Body of pancreas (tissue), 4 donors: ENCODE results near the gene STRIP1.

Experiments
- POLR2A ChIP-seq, 3 donors: fragments of 450-650 bp; IDR thresholded peaks; one replicate each; pipeline ENCODE4 v1.6.1; 2016; ENCODE audit warnings: antibody characterized with exemption in 3 of 3, mild to moderate bottlenecking in 2 of 3
- TF ChIP-seq, protein P1 (sequence below), 7 experiments: fragments of 450-650 bp in 4 of 7; fragments of 200-600 bp in 3 of 7; sonication (generic) in 3 of 7; IDR thresholded peaks; one replicate each; pipeline ENCODE4 v1.5.1; 2016 to 2019; ENCODE audit warnings: antibody characterized with exemption in 7 of 7

DNA sequence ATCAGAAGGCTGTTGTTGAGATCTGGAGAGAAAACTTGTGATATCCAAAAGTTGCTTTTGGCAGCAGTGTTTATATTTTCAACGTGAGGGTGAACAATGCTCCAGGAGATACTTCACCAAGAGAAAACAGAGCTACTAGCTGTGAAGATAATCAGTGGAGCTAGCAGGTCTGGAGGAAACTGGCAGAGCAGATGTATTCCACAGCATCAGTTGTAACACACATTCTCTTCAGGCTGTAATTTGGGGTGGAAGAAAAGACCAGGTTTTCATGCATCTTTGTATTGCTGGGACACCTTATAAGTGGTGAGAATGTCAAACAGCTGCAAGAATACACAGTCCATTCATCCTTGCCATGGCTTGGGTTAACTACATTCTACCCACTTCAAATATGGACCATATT, 27.9 kb upstream of the STRIP1 start:
- no peak for TF ChIP-seq POLR2A (IDR thresholded peaks at IDR 0.05)
- TF ChIP-seq, protein P1, sequence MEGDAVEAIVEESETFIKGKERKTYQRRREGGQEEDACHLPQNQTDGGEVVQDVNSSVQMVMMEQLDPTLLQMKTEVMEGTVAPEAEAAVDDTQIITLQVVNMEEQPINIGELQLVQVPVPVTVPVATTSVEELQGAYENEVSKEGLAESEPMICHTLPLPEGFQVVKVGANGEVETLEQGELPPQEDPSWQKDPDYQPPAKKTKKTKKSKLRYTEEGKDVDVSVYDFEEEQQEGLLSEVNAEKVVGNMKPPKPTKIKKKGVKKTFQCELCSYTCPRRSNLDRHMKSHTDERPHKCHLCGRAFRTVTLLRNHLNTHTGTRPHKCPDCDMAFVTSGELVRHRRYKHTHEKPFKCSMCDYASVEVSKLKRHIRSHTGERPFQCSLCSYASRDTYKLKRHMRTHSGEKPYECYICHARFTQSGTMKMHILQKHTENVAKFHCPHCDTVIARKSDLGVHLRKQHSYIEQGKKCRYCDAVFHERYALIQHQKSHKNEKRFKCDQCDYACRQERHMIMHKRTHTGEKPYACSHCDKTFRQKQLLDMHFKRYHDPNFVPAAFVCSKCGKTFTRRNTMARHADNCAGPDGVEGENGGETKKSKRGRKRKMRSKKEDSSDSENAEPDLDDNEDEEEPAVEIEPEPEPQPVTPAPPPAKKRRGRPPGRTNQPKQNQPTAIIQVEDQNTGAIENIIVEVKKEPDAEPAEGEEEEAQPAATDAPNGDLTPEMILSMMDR (IDR thresholded peaks at IDR 0.05), result no peak
